ENCODE results near the gene HS3ST3A1. TPM values are rescaled to one million over a fixed set of nuclear protein-coding genes. Genes with fewer than 3 reads are reported as not detected.

HS3ST3A1 gene
- total and polyA plus RNA-seq, 10 donors, result 1.9 to 25.9 (median 16.4) TPM

- intact Hi-C loops (cut with DNase I; ENCODE audit: low total_unique reads), result loop anchor here (5.0 kb wide), 1 partner anchor 703 kb away; the partner anchor contains the start of gene HS3ST3B1
- peak overlapping the region in 4 of 8 donors; percentile 44 to 73 (median 54) for H3K4me3 ChIP-seq
- peak overlapping the region in 6 of 8 donors; percentile 35 to 87 (median 84) for H3K27ac ChIP-seq
- peaks cover 0 to 56% (median 28%) of the 10 kb centered on the region in 7 donors for H3K27me3 ChIP-seq (replicated peaks in 1 of 7)
- no peak for DNase-seq
- no peak for TF ChIP-seq POLR2A (IDR thresholded peaks at IDR 0.05)
- no peak for TF ChIP-seq POLR2AphosphoS5 (IDR thresholded peaks at IDR 0.05)
- TF ChIP-seq, protein P1, sequence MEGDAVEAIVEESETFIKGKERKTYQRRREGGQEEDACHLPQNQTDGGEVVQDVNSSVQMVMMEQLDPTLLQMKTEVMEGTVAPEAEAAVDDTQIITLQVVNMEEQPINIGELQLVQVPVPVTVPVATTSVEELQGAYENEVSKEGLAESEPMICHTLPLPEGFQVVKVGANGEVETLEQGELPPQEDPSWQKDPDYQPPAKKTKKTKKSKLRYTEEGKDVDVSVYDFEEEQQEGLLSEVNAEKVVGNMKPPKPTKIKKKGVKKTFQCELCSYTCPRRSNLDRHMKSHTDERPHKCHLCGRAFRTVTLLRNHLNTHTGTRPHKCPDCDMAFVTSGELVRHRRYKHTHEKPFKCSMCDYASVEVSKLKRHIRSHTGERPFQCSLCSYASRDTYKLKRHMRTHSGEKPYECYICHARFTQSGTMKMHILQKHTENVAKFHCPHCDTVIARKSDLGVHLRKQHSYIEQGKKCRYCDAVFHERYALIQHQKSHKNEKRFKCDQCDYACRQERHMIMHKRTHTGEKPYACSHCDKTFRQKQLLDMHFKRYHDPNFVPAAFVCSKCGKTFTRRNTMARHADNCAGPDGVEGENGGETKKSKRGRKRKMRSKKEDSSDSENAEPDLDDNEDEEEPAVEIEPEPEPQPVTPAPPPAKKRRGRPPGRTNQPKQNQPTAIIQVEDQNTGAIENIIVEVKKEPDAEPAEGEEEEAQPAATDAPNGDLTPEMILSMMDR (IDR thresholded peaks at IDR 0.05 in 8 of 11, conservative IDR thresholded peaks at IDR 0.05 in 3 of 11), result no peak
- WGBS, 5 donors, result 57 to 90% (median 63%) methylated on average over 1 of the region's 1 CpG
- peaks cover 6 to 63% (median 35%) of the 10 kb centered on the region in 6 donors for H3K4me1 ChIP-seq
- H3K9me3 ChIP-seq, result no peaks in the 10 kb centered on the region
- no peaks in the 10 kb centered on the region for H3K36me3 ChIP-seq
Measured at GRCh38 chr17:13599168-13599577, 2.6 kb downstream of the HS3ST3A1 start.

DNA sequence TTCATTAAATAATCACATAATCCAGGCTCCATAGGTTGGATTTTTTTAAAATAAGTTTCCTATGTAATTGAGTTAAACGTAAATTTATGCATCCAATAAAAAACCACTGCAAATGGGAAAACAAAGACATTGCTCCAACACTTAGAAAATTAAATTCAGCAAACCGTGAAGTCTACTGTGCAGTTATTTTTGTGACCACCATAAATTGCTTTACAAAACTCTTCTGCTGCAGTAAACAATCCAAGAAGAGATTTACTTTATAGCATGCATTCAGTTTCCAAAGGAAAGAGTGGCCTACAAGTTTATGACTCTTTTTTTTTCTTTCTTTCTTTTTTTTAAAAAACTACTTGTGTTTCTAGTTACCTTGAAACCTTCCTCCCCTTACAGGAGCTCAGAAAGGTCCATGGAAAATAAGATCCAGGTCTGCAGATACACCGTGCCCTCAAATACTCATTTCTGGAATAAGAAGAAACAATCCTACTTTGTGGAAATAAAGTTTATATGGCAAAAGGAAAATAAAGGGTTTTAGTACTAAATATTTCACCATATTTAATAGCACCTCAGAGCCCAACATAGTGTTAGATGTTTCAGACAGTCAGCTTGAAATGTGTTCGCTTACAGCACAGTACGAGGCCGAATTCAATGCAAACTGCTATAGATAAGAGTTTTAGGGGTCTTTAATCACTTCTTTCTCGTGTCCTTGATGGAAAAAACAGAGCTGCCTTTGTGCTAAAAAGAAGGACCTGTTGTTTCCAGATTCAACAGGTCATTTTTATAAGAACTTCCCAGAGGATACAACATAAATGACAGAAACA, 3.2 kb downstream of the HS3ST3A1 start:
- no peak for DNase-seq
- intact Hi-C loops (cut with DNase I; ENCODE audit: low total_unique reads), result loop anchor here (5.0 kb wide), 1 partner anchor 704 kb away; the partner anchor contains the start of gene HS3ST3B1
- H3K27ac ChIP-seq, result peak overlapping the region in 6 of 8 donors; percentile 35 to 87 (median 84)
- H3K4me3 ChIP-seq, result peak overlapping the region in 4 of 8 donors; percentile 6 to 73 (median 54)
- H3K27me3 ChIP-seq (replicated peaks in 1 of 7), result peaks cover 0 to 56% (median 28%) of the 10 kb centered on the region in 7 donors
- H3K9me3 ChIP-seq, result no peaks in the 10 kb centered on the region
- H3K4me1 ChIP-seq, result peaks cover 6 to 67% (median 35%) of the 10 kb centered on the region in 6 donors
- 66 to 85% (median 74%) methylated on average over 7 of the region's 7 CpGs for whole genome bisulfite sequencing, 5 donors
- TF ChIP-seq POLR2A (IDR thresholded peaks at IDR 0.05) (no peak), POLR2AphosphoS5 (IDR thresholded peaks at IDR 0.05) (no peak)
- TF ChIP-seq, protein P1 (IDR thresholded peaks at IDR 0.05 in 8 of 11, conservative IDR thresholded peaks at IDR 0.05 in 3 of 11), result no peak
- no peaks in the 10 kb centered on the region for H3K36me3 ChIP-seq

DNA sequence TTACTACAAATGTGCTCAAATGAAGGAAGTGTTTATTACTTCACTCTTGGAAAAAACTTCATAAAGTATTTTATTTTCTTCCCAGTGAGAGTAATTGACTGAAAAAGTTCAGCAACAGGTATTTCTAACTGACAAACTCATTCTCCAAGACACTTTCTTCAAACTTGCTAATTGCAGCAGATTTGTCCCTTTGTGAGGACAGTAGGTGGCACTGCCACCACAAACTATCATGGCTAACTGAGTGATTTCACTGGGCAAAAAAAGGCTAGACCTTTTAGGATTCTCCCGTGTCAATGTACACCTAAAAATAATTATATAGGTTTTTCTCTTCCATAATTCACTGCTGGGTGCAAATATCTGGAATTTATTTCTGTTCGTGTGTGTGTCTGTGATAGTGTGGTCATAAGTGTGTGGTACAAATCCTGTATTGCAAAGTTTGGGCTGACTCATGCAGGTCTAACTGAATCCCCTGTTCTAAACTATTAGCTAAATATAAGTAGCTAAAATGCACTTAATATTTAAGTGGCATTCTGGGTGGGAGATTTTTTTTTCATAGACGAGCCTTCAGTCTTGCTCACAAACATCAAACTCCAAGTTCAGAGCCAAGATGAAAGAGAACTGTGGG, 3.9 kb downstream of the HS3ST3A1 start:
- H3K4me3 ChIP-seq, result peak overlapping the region in 4 of 8 donors; percentile 6 to 73 (median 54)
- peaks cover 6 to 69% (median 33%) of the 10 kb centered on the region in 6 donors for H3K4me1 ChIP-seq
- TF ChIP-seq POLR2AphosphoS5 (IDR thresholded peaks at IDR 0.05), result no peak
- TF ChIP-seq, protein P1 (IDR thresholded peaks at IDR 0.05 in 8 of 11, conservative IDR thresholded peaks at IDR 0.05 in 3 of 11), result peak in 9 of 11 experiments; percentile 12 to 74 (median 53)
- no peaks in the 10 kb centered on the region for H3K9me3 ChIP-seq
- intact Hi-C loops (cut with DNase I; ENCODE audit: low total_unique reads), result loop anchor here (5.0 kb wide), 1 partner anchor 704 kb away; the partner anchor contains the start of gene HS3ST3B1
- DNase-seq, result no peak
- H3K27ac ChIP-seq, result peak overlapping the region in 2 of 8 donors; percentile 14 to 87
- 18 to 36% (median 28%) methylated on average over 3 of the region's 3 CpGs for WGBS, 5 donors
- no peaks in the 10 kb centered on the region for H3K36me3 ChIP-seq
- H3K27me3 ChIP-seq (replicated peaks in 1 of 7), result peaks cover 0 to 50% (median 28%) of the 10 kb centered on the region in 7 donors
